ENCODE results near the gene USP35.
"Not testable (repeated sequence)": the region's sequence is repeated elsewhere in the genome, so short reads cannot be mapped to it uniquely, and the experiment has no call there.

The USP35 gene

DNA sequence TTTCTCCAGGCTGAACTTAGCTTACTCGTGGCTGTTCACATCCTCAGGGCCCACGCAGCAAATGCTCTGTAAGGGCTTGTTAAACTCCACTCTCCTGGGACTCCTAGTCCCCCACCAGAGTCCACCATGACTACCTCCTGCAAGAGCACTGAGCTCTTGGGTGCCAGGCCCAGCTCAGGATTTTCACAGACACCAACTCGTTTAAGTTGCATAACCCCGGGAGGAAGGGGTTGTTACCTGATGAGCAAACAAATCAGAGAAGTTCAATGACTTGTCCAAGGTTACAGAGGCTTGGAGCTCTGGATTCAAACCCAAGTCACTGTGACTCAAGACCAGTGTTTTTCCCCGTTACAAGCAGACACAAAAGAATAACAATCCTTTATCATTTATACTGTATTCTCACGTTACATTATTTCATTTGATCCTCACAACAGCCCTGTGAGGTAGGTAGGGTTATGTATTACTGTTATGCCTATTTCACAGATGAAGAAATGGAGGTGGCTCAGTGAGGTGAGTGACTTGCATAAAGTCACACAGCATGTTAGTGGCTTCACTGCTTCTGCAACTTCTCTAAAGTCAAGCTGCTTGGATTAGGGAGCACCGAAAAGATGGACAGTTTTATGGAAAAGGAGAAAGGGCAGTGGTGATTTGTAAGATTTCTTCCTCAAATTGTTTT lies 17.7 kb upstream of the USP35 start:
- no peak for DNase-seq

GRCh38 chr11:78171951-78172350 lies 16.8 kb upstream of the USP35 start:
- DNase-seq, result no peak

DNA sequence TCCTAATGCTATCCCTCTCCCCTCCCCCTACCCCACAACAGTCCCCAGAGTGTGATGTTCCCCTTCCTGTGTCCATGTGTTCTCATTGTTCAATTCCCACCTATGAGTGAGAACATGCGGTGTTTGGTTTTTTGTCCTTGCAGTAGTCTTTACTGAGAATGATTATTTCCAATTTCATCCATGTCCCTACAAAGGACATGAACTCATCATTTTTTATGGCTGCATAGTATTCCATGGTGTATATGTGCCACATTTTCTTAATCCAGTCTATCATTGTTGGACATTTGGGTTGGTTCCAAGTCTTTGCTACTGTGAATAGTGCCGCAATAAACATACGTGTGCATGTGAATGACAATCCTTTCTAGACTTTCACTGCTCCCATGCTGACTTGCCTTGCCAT lies 12.9 kb upstream of the USP35 start:
- not testable (repeated sequence) for DNase-seq

DNA sequence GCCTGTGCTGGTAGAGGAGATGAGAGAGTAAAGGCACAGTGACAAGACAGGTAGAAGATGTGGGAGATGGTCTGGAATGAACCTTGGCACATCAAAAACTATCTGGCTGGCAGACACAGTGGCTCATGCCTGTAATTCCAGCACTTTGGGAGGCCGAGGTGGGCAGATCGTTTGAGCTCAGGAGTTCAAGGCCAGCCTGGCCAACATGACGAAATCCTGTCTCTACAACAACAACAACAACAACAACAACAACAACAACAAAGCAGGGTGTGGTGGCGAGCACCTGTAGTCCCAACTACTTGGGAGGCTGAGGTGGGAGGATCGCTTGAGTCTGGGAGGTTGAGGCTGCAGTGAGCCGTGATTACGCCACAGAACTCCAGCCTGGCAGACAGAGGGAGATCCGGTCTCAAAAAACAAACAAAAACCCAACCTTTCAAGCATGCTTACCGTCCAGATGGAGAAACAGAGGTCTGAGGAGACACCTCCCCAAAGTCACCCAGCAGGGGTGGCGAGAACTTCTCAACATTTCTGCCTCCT lies 12.0 kb upstream of the USP35 start:
- no peak for DNase-seq

DNA sequence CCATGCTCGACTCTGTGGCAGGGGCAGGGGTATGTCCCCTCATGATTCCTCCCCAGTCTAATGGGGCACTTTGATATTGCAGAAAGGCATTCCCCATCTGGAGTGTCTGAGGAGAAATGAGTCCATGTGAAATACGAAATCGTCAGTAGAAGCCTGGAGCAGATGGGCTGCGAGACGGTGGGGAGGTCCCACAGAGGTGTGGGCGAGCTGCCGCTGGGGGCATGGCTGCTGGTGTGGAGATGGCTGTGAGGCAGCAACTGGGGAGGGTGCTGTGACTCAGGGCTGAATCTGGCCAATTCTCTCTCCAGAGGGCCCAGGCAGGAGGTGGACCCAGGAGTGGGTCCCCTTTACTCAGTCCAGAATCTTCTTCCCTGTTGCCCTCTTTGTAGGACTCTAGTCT lies 11.5 kb upstream of the USP35 start:
- no peak for DNase-seq

- no peak for DNase-seq
These were observed 9.2 kb upstream of the USP35 start for GRCh38 chr11:78179459-78180071.

GRCh38 chr11:78180751-78181150 lies 8.0 kb upstream of the USP35 start:
- no peak for DNase-seq

- DNase-seq, result peak; percentile 45
These were observed 7.5 kb upstream of the USP35 start for GRCh38 chr11:78181185-78181584.

GRCh38 chr11:78187366-78188285 lies 1.1 kb upstream of the USP35 start:
- no peak for DNase-seq

DNA sequence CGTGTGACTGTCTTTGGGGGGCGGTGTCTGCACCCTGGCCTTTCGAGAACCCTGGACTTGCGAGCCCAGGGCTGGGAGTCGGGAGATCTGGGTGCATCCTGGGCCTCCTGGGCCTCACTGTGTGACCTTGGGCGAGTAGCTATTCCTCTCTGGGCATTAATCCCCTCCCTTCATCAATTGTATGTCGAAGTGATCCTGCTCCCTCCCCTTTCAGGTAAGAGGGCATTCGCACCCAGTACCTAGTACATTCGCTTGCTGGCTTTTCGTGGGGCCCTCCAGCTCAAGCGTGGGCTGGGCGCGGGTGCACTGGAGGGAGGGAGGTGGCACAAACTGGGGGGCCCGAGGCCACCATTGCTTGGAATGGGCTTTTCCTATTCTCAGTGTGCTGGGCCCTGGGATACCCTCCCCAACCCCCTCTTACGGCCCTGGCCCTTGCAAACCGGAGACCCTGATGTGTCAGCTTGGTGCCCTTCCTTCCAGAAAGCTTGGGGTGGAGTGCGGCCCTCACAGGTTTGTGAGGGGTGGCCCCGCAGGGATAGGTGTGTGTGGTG lies 530 bp downstream of the USP35 start:
- DNase-seq, result no peak

DNA sequence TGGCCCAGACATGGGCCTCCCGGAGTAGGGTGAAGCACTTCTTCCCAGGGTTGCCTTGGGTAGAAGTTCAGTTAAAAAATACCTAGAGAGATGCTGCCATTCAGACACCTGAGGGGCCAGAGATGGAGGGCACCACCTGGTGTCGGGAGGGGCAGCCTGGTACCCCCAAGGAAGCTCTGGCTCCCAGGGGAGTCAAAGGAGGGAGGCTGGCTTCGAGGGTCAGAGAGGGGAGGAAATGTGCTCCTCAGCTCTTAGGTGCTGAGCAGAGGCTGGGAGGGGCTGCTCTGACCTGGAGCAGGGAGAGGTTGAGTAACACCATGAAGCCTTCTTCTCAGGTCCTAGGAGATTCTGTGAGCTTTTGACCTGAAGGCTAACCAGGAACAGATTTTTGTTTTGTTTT lies 1.1 kb downstream of the USP35 start:
- no peak for DNase-seq

GRCh38 chr11:78190374-78190773 lies 1.7 kb downstream of the USP35 start:
- DNase-seq, result no peak

DNA sequence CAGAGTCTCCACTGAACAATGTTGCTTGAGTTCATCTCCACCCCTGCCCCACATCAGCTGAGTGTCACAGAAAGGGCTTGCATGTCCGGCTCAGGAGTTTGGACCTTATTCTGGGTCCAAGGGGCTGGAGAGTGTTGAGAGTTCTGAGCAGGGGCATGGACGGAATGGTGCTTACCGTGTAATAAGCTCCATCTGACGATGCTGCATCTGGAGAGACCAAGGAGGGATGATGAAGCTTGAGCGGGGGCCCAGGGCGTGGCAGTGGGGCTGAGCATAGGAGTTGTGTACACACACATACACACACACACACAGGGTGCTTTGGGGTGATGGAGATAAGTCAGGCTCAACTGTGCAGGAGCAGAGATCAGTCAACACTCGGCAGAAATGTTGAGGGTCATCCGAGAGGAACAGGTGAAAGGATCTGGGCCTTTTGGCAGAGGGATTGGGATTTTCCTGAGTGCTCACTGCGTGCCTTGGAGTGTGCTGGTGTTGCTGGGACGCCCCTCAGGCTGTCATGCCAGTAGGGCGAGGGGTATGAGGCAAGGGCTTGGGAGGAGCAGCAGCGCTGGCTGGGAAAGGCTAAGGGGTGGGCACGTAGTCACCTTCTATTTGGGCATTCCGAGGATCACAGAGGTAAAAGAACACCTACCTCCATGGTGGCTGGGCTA lies 2.3 kb downstream of the USP35 start:
- no peak for DNase-seq

DNA sequence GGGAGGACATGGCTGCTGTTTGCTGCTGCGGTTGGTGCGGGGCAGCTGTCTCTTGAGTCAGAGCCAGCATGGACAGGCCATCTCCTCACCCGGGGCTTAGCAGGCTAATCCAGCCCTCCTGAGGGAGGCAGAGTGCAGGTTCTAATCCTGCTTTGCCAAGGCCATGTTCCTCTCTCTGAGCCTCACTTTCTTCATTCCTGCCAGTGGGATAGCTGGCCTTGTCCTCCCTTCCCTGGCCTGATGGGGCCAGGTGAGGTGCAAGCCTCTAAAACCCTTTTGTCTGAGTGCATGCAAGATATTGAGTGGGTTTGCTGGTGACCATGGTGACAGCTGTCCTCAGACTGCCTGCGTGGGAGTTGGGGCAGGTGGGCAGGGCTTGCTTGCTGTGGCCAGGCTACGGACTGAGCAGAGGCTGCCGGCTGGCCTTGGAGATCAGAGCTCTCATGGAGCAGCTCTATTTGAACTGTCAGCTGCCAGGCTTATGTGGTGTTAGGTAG lies 3.6 kb downstream of the USP35 start:
- no peak for DNase-seq

- no peak for DNase-seq
These were observed 4.2 kb downstream of the USP35 start for GRCh38 chr11:78192911-78193351.

DNA sequence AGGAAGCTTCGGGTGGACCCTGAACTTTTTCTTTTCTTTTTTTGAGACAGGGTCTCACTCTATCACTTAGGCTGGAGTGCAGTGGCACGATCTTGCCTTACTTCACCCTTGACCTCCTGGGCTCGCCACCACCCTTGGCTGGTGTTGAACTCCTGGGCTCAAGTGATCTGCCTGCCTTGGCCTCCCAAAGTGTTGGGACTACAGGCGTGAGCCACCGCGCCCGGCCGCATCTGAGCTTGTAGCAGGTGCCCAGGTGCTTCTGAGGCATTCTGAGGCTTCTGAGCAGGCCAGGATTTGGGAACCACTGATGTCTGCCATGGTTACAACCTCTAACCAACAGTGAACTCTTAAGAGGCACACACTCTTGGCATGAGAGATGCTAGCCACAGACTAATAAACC lies 5.1 kb downstream of the USP35 start:
- DNase-seq, result no peak

DNA sequence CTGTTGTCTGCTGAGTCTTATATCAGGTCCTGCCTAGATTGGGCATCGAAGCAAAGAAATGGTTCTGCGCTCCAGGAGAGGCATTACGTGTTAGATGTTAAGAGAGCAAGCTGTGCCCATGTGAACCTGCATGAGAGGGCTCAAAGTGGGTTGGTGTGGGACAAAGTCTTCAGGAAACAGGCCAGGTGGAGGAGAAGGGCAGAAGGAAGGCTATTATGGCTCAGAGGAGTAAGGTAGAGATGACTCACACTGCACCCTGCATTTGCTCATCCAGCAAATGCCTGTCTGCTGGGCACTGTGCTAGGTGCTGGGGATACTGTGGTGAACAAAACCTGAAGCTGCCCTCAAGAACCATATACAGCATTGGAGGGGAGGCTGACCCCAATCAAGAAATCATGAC lies 5.8 kb downstream of the USP35 start:
- no peak for DNase-seq

DNA sequence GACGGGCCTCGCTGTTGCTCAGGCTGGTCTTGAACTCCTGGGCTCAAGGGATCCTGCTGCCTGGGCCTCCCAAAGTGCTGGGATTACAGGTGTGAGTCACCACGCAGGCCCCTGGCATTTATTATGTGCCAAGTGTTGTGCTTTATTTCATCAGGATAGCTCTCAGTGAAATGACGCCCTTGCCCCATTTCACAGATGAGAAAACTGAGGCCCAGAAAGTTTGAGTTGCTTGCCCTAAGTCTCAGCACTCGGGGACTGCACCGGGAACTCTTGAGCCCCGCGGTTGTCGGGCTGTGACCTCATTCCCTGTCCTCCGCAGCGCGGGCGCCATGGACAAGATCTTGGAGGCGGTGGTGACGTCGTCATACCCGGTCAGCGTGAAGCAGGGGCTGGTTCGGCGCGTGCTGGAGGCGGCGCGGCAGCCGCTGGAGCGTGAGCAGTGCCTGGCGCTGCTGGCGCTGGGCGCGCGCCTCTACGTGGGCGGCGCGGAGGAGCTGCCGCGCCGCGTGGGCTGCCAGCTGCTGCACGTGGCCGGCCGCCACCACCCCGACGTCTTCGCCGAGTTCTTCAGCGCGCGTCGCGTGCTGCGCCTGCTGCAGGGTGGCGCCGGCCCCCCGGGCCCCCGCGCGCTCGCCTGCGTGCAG lies 7.3 kb downstream of the USP35 start:
- DNase-seq, result no peak

DNA sequence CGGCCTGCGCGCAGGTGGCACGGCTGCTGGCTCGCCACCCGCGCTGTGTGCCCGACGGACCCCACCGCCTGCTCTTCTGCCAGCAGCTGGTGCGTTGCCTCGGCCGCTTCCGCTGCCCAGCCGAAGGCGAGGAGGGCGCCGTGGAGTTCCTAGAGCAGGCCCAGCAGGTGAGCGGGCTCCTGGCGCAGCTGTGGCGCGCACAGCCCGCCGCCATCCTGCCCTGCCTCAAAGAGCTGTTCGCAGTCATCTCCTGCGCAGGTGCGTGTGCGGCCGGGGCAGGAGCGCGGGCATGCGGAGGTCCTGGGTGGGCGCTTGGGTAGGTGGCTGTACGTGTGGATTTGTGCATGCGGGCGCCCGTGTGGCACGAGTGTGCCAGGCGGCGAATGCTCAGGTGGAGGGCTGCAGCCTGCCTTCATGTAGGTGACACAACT lies 8.0 kb downstream of the USP35 start:
- no peak for DNase-seq

GRCh38 chr11:78197816-78198215 lies 9.1 kb downstream of the USP35 start:
- no peak for DNase-seq

DNA sequence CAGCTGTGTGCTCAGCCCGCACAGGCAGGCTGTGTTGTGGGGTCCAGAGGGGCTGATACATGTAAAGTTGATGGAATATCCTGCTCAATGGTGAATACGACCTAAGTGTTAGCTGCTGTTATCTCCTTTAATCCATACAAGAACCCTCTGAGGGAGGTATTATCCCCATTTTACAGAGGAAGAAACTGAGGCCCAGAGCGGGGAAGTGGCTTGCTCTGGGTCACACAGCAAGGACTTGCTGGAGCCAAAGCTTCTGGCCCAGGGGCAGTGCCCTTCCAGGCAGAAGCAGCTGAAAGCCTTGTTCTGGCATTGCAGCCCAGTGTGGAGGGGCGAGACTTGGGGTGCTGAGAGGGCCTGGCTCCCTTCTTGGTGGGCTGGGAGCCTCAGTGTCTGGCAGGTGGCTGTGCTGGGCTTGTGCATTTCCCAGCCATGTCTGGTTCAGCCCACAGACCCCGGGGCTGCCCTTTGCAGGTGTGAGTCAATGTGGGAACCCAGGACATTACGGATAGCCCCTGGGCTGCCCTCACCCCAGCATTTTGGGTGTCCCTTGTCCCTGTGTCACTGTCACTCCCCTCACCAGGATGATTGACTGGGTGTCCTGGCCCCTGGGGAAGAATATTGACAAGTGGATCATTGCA lies 10.4 kb downstream of the USP35 start:
- no peak for DNase-seq

DNA sequence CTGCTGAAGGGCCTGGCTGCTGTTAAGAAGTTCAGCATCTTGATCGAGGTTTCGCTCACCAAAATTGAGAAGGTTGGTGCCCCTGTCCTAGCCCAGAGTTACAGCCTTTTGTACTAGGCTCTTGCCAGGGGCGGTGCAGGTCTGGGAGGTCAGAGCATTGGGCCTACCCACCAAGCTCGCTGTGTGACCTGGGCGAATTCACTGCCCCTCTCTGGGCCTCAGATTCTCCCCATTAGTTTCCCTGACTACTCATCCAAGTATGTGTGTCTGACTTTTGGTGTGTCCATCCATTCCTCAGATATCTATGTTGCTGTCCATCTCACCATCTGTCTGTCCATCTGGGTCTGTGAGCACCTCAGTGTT lies 10.9 kb downstream of the USP35 start:
- no peak for DNase-seq

All from hematopoietic multipotent progenitor cell treated with erythropoietin and hydrocortisone succinate and interleukin-3 and kit ligand, for 6 days (in vitro differentiated cells).